Frontal cortex (tissue), 4 donors: Measurements from ENCODE around the gene BICRA. TPM values are rescaled to one million over a fixed set of nuclear protein-coding genes. Genes with fewer than 3 reads are reported as not detected.
"Not testable (repeated sequence)": the region's sequence is repeated elsewhere in the genome, so short reads cannot be mapped to it uniquely, and the experiment has no call there.

Experiments
- DNase-seq, 2 donors: peaks; one replicate each; pipeline ENCODE4 v3.0.0; 2012; ENCODE audit warnings: low spot score in 2 of 2
- FAIRE-seq: peaks from 2 replicates; lab custom pipeline; 2012; peaks lifted over from hg19 to GRCh38; lab: Jason Lieb, UNC
- small RNA-seq: library from RNA; depleted of rRNA; stranded (forward); fragments of <200 nt; gene quantifications from one replicate; pipeline ENCODE3, GENCODE V24; 2014
- total RNA-seq: library from RNA; depleted of rRNA; stranded (reverse); fragments of >200 nt; gene quantifications from one replicate; pipeline ENCODE4 v1.2.3, GENCODE V29; 2014
- donor health status: control.
- donor health status: control.
- donor health status: control.

The BICRA gene
- total RNA-seq, 1 donor from 2014 or later, result 4.1 TPM

- DNase-seq (no peak), FAIRE-seq (no peak)
These were observed 121.0 kb downstream of the BICRA start for GRCh38 chr19:47729799-47730520.

- no peak for FAIRE-seq
These were observed 121.6 kb downstream of the BICRA start for GRCh38 chr19:47730521-47730889.

GRCh38 chr19:47730910-47731309 is 122.0 kb downstream of the BICRA start:
- no peak for DNase-seq
- FAIRE-seq, result no peak

More at GRCh38 chr19:47730521-47730889, 121.6 kb downstream of the BICRA start:
- DNase-seq, result no peak

GRCh38 chr19:47735131-47735530 is 126.2 kb downstream of the BICRA start:
- FAIRE-seq (no peak), DNase-seq (no peak)

GRCh38 chr19:47740866-47741519 is 132.1 kb downstream of the BICRA start:
- FAIRE-seq, result no peak
- no peak for DNase-seq

- FAIRE-seq (no peak), DNase-seq (no peak)
These were observed 132.7 kb downstream of the BICRA start for GRCh38 chr19:47741544-47742140.

- FAIRE-seq, result no peak
- no peak for DNase-seq
These were observed 133.7 kb downstream of the BICRA start for GRCh38 chr19:47742634-47743033.

- DNase-seq, result peak; percentile 96 to 98
- FAIRE-seq, result peak; percentile 23
These were observed 136.3 kb downstream of the BICRA start, which contains the start of gene NOP53 for GRCh38 chr19:47745010-47745901. Gene NOP53 (plus strand): TSS chr19:47745546. CDS start chr19:47745560, 14 bp downstream.

- not testable (repeated sequence) for DNase-seq, FAIRE-seq
These were observed 137.2 kb downstream of the BICRA start for GRCh38 chr19:47746129-47746528.

GRCh38 chr19:47749326-47749725 is 140.4 kb downstream of the BICRA start:
- FAIRE-seq, result no peak

GRCh38 chr19:47750752-47751151 is 141.8 kb downstream of the BICRA start:
- FAIRE-seq (no peak), DNase-seq (no peak)

More at GRCh38 chr19:47749326-47749725, 140.4 kb downstream of the BICRA start:
- no peak for DNase-seq

- no peak for FAIRE-seq
- no peak for DNase-seq
These were observed 143.7 kb downstream of the BICRA start for GRCh38 chr19:47752440-47753211.

Small RNAs within 50 kb of the gene (small RNA-seq; reads per million reads assigned to genes)
- not detected for gene RN7SL322P

Other genes starting within 250 kb of the BICRA start
- gene MEIS3, start 189.6 kb upstream of the BICRA start, total RNA-seq, result 104 TPM
- 25.3 TPM for gene SLC8A2, start 137.2 kb upstream of the BICRA start, total RNA-seq
- gene KPTN, start 124.9 kb upstream of the BICRA start, total RNA-seq, result 7.3 TPM
- gene NAPA, start 94.1 kb upstream of the BICRA start, total RNA-seq, result 43.2 TPM
- gene ZNF541, start 36.0 kb upstream of the BICRA start, total RNA-seq, result under 0.01 TPM
- gene EHD2, start 104.3 kb downstream of the BICRA start, total RNA-seq, result 1.2 TPM
- 88.0 TPM for gene NOP53, start 136.4 kb downstream of the BICRA start, total RNA-seq
- gene SELENOW, start 169.6 kb downstream of the BICRA start, total RNA-seq, result 296 TPM
- gene TPRX1, start 195.4 kb downstream of the BICRA start, total RNA-seq, result not detected
- not detected for gene CRX, start 212.8 kb downstream of the BICRA start, total RNA-seq